Calu3 (cell line): ENCODE data around the gene PATZ1. TPM values are rescaled to one million over a fixed set of nuclear protein-coding genes. Genes with fewer than 3 reads are reported as not detected.

Experiments
- BruUV-seq: library from RNA; stranded (reverse); fragments of 400-500 nt; replicated peaks from 2 replicates; lab custom pipeline; 2021; lab: Mats Ljungman, UMichigan
- CTCF ChIA-PET: fragments of 300-600 bp; sonication (Branson Sonifier 250); formaldehyde crosslinking; loops from one replicate; lab custom pipeline; 2022; ENCODE audit warnings: antibody characterized with exemption; lab: Charles Lee
- DNase-seq: peaks from one replicate; pipeline ENCODE4 v3.0.0; 2022
- H3K27ac Mint-ChIP-seq: one replicate; pipeline ENCODE4 v1.8.0; 2022; ENCODE audit warnings: mixed read lengths; ENCODE audit not compliant: unreplicated experiment
- H3K27me3 Mint-ChIP-seq: one replicate; pipeline ENCODE4 v1.8.0; 2022; ENCODE audit warnings: mixed read lengths; ENCODE audit not compliant: unreplicated experiment
- H3K36me3 Mint-ChIP-seq: one replicate; pipeline ENCODE4 v1.8.0; 2022; ENCODE audit warnings: mild to moderate bottlenecking, moderate library complexity, mixed read lengths; ENCODE audit not compliant: insufficient read depth, unreplicated experiment
- H3K4me1 Mint-ChIP-seq: one replicate; pipeline ENCODE4 v1.8.0; 2022; ENCODE audit warnings: mild to moderate bottlenecking, low read depth, mixed read lengths; ENCODE audit not compliant: unreplicated experiment
- H3K4me3 Mint-ChIP-seq: one replicate; pipeline ENCODE4 v1.8.0; 2022; ENCODE audit warnings: mild to moderate bottlenecking, low read depth, moderate library complexity, mixed read lengths; ENCODE audit not compliant: unreplicated experiment
- H3K9me3 Mint-ChIP-seq: one replicate; pipeline ENCODE4 v1.8.0; 2022; ENCODE audit warnings: low read depth, mixed read lengths; ENCODE audit not compliant: unreplicated experiment
- CTCF ChIP-seq: fragments of 200-600 bp; IDR thresholded peaks from one replicate; pipeline ENCODE4 v1.8.0; 2022; ENCODE audit warnings: antibody characterized with exemption; ENCODE audit not compliant: unreplicated experiment
- intact Hi-C: fragments of 100-400 bp; cut with micrococcal nuclease; formaldehyde crosslinking; loops from one replicate; pipeline ENCODE4 v1.10.0; 2022; ENCODE audit not compliant: unreplicated experiment
- total RNA-seq: library from RNA; stranded (reverse); gene quantifications from 2 replicates; pipeline ENCODE4 v1.2.3, GENCODE V29; 2022

PATZ1 gene
- total RNA-seq, 1 experiment from 2014 or later = 35.0 TPM

GRCh38 chr22:31332886-31333285, 13.3 kb downstream of the PATZ1 start:
- no peak overlapping the region for H3K27ac Mint-ChIP-seq
- DNase-seq = no peak
- H3K27me3 Mint-ChIP-seq = no peaks in the 10 kb centered on the region
- CTCF ChIA-PET = interaction anchor here (0.6 kb wide), 2 partner anchors 46 to 293 kb away, joined by 3 to 4 read pairs; no protein-coding TSS in a partner anchor
- peaks cover 10% of the 10 kb centered on the region for H3K4me1 Mint-ChIP-seq
- no peaks in the 10 kb centered on the region for H3K9me3 Mint-ChIP-seq
- BruUV-seq = no TSS peak
- peaks cover 41% of the 10 kb centered on the region for H3K36me3 Mint-ChIP-seq
- H3K4me3 Mint-ChIP-seq = no peak overlapping the region
- TF ChIP-seq CTCF = no peak
- intact Hi-C loops = no loop called here

GRCh38 chr22:31332010-31332409, 14.1 kb downstream of the PATZ1 start:
- no peak for DNase-seq
- BruUV-seq = no TSS peak
- CTCF ChIA-PET = no interaction called here
- Mint-ChIP-seq H3K9me3 (no peaks in the 10 kb centered on the region), H3K4me1 (peaks cover 2% of the 10 kb centered on the region), H3K27ac (no peak overlapping the region), H3K27me3 (no peaks in the 10 kb centered on the region), H3K36me3 (peaks cover 42% of the 10 kb centered on the region), H3K4me3 (no peak overlapping the region)
- intact Hi-C loops = no loop called here
- TF ChIP-seq CTCF = no peak

- CTCF ChIA-PET = no interaction called here
- no peak overlapping the region for H3K4me3 Mint-ChIP-seq
- peaks cover 45% of the 10 kb centered on the region for H3K36me3 Mint-ChIP-seq
- no peaks in the 10 kb centered on the region for H3K27me3 Mint-ChIP-seq
- no peak for TF ChIP-seq CTCF
- H3K4me1 Mint-ChIP-seq = no peaks in the 10 kb centered on the region
- intact Hi-C loops = no loop called here
- H3K27ac Mint-ChIP-seq = no peak overlapping the region
- BruUV-seq = no TSS peak
- no peaks in the 10 kb centered on the region for H3K9me3 Mint-ChIP-seq
- DNase-seq = no peak
These were observed 16.5 kb downstream of the PATZ1 start for GRCh38 chr22:31329453-31330215.

GRCh38 chr22:31329029-31329428, 17.1 kb downstream of the PATZ1 start:
- Mint-ChIP-seq H3K9me3 (no peaks in the 10 kb centered on the region), H3K4me1 (no peaks in the 10 kb centered on the region), H3K36me3 (peaks cover 44% of the 10 kb centered on the region), H3K27ac (no peak overlapping the region), H3K27me3 (no peaks in the 10 kb centered on the region), H3K4me3 (no peak overlapping the region)
- CTCF ChIA-PET = no interaction called here
- DNase-seq = no peak
- intact Hi-C loops = no loop called here
- BruUV-seq = no TSS peak
- TF ChIP-seq CTCF = no peak
